ENCODE measurements around the gene TBC1D5. TPM values are rescaled to one million over a fixed set of nuclear protein-coding genes. Genes with fewer than 3 reads are reported as not detected.

TBC1D5 gene
- total and polyA plus RNA-seq, 2 of the 8 experiments (the other 6 are each of a cell fraction or from before 2014, with no cell fraction given), result 11.0 to 22.9 TPM

DNA sequence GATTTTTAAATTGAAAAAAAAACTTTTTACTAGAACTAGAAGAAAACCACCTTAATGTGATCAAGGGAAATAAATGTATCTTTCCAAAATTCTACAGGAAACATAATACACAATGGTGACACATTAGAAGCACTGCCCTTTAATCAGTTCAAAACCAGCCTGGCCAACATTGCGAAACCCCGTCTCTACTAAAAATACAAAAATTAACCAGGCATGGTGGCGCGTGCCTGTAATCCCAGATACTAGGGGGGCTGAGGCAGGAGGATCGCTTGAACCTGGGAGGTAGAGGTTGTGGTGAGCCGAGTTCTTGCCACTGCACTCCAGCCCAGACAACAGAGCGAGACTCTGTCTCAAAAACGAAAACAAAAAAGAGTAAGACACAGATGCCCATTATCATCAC, 134.5 kb downstream of the TBC1D5 start:
- no peak overlapping the region for H2BK5ac ChIP-seq (ENCODE audit: low read depth, low read length)
- H2AFZ ChIP-seq (ENCODE audit: low read length), result no peak overlapping the region
- H4K8ac ChIP-seq (ENCODE audit: extremely low read depth, insufficient read depth, low read length), result peak overlapping the region; percentile 51; the same call in 1 of the 2 replicates
- H2BK120ac ChIP-seq (replicated peaks; ENCODE audit: low read depth, low read length), result no peak overlapping the region
- TF ChIP-seq, protein P1, sequence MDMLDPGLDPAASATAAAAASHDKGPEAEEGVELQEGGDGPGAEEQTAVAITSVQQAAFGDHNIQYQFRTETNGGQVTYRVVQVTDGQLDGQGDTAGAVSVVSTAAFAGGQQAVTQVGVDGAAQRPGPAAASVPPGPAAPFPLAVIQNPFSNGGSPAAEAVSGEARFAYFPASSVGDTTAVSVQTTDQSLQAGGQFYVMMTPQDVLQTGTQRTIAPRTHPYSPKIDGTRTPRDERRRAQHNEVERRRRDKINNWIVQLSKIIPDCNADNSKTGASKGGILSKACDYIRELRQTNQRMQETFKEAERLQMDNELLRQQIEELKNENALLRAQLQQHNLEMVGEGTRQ (IDR thresholded peaks at IDR 0.05; ENCODE audit: low read length), result no peak
- no peak for TF ChIP-seq HDAC2 (IDR thresholded peaks at IDR 0.05; ENCODE audit: borderline replicate concordance in 1 of 2, low read depth in 2 of 2, low read length in 2 of 2)
- H3K18ac ChIP-seq (ENCODE audit: extremely low read depth, low read length), result no peak overlapping the region
- no peak overlapping the region for H3K4me2 ChIP-seq (ENCODE audit: insufficient read depth in 1 of 2, low read depth in 2 of 2, low read length in 2 of 2)
- H3K4me1 ChIP-seq (replicated peaks in 1 of 4; ENCODE audit: control insufficient read depth in 3 of 4, insufficient read depth in 4 of 4, low read length in 3 of 4), result no peaks in the 10 kb centered on the region
- no peaks in the 10 kb centered on the region for H3K36me3 ChIP-seq (ENCODE audit: control insufficient read depth in 2 of 4, insufficient read depth in 4 of 4, low read length in 3 of 4)
- no peaks in the 10 kb centered on the region for H4K20me1 ChIP-seq (replicated peaks in 1 of 2; ENCODE audit: control insufficient read depth in 1 of 2, insufficient read depth in 2 of 2, low read length in 2 of 2)
- DNase-seq (ENCODE audit: low read depth in 1 of 2, low spot score in 2 of 2) (no peak), FAIRE-seq (no peak)
- no peak overlapping the region for H3K56ac ChIP-seq (replicated peaks; ENCODE audit: insufficient read length, low read depth, low read length)
- H3K79me1 ChIP-seq (ENCODE audit: low read depth, low read length), result no peaks in the 10 kb centered on the region
- no peak overlapping the region for H2AK5ac ChIP-seq (ENCODE audit: low read depth, low read length)
- H2BK15ac ChIP-seq (ENCODE audit: low read length), result no peak overlapping the region
- no peaks in the 10 kb centered on the region; a peak in 1 of 4 replicates for H3K79me2 ChIP-seq (ENCODE audit: control insufficient read depth in 1 of 2, insufficient read depth in 2 of 2, low read length in 2 of 2)
- H3K4ac ChIP-seq (replicated peaks; ENCODE audit: insufficient read length, low read depth, low read length), result no peak overlapping the region
- H2BK20ac ChIP-seq (ENCODE audit: low read length), result no peak overlapping the region
- no peak overlapping the region for H4K91ac ChIP-seq (replicated peaks; ENCODE audit: insufficient read length, low read length)
- H3K23ac ChIP-seq (ENCODE audit: insufficient read length), result no peak overlapping the region
- ChIA-PET CTCF (ENCODE audit: partially characterized antibody) (interaction anchor here (2.4 kb wide), 1 partner anchor 38 kb away, joined by 5 read pairs; no protein-coding TSS in a partner anchor), POLR2A (ENCODE audit: partially characterized antibody) (no interaction called here)
- H2BK12ac ChIP-seq (ENCODE audit: low read depth, low read length), result no peak overlapping the region
- no peak overlapping the region for H3K27ac ChIP-seq (ENCODE audit: low read depth, low read length)
- no peaks in the 10 kb centered on the region for H3K27me3 ChIP-seq (replicated peaks in 1 of 4; ENCODE audit: control insufficient read depth in 3 of 4, extremely low read depth in 1 of 4, insufficient read depth in 3 of 4, low read length in 3 of 4)
- no peaks in the 10 kb centered on the region; a peak in 1 of 4 replicates for H3K9me3 ChIP-seq (ENCODE audit: insufficient read depth in 2 of 2, low read depth in 1 of 2, low read length in 1 of 2)
- no peak overlapping the region for H4K5ac ChIP-seq (ENCODE audit: insufficient read length, low read depth, low read length)
- WGBS, 2 experiments (ENCODE audit: extremely low coverage in 1 of 2, insufficient coverage in 1 of 2, insufficient read length in 1 of 2, insufficient replicate concordance in 2 of 2, low coverage in 1 of 2, low lambda C conversion rate in 2 of 2, missing lambda C conversion rate in 1 of 2), result 87% methylated on average over 8 of the region's 8 CpGs; no CpG with 5 or more reads in 1 of the 2 experiments
- no peaks in the 10 kb centered on the region for H3K23me2 ChIP-seq (ENCODE audit: low read depth, low read length)
- H3K14ac ChIP-seq (ENCODE audit: insufficient read length), result no peak overlapping the region
- no peak overlapping the region for H3K4me3 ChIP-seq (ENCODE audit: extremely low read depth in 1 of 4, insufficient read depth in 2 of 4, low read depth in 3 of 4, low read length in 4 of 4)
- no peak overlapping the region for H3K9ac ChIP-seq (replicated peaks in 1 of 4; ENCODE audit: extremely low read depth in 1 of 4, low read depth in 3 of 4, low read length in 3 of 4)
